HG02571 (cell line): ENCODE results near the gene PAGE2.
"Not testable (repeated sequence)": the region's sequence is repeated elsewhere in the genome, so short reads cannot be mapped to it uniquely, and the experiment has no call there.

ENCODE experiments used
- ATAC-seq: cut with Tn5 transposase; IDR thresholded peaks from one replicate; pipeline ENCODE4 v1.9.1; 2021; ENCODE audit warnings: mild to moderate bottlenecking, moderate library complexity; ENCODE audit not compliant: unreplicated experiment

The PAGE2 gene

GRCh38 chrX:55088795-55089489, at the start of gene PAGE2:
Gene PAGE2 (plus strand): TSS chrX:55089018. CDS start chrX:55090021, 1,003 bp downstream.
- ATAC-seq, result no peak

DNA sequence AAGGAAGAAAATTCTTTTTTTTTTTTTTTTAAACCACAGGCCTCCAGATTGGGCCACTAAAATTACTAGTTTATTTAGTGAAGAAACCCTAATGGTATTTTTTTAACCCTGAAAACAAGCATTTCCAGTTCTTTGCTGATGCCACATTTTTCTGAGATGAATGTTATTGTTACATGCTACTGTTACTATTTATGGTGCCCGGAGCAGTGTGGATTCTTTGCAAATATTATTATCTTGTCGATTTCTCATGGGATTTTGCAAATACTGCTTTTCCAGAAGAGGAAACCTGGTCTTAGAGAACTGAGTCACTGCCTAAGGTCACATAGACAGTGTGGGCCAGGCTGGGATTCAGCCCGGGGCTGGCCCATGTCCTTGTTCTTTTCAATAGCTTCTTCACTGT, 49.3 kb upstream of the PAGE2 start:
- ATAC-seq, result no peak

GRCh38 chrX:55041514-55041913, 47.3 kb upstream of the PAGE2 start:
- no peak for ATAC-seq

DNA sequence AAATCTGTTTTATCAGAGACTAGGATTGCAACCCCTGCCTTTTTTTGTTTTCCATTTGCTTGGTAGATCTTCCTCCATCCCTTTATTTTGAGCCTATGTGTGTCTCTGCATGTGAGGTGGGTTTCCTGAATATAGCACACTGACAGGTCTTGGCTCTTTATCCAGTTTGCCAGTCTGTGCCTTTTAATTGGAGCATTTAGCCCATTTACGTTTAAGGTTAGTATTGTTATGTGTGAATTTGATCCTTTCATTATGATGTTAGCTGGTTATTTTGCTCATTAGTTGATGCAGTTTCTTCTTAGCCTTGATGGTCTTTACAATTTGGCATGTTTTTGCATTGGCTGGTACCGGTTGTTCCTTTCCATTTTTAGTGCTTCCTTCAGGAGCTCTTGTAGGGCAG, 38.2 kb upstream of the PAGE2 start:
- ATAC-seq, result not testable (repeated sequence)

DNA sequence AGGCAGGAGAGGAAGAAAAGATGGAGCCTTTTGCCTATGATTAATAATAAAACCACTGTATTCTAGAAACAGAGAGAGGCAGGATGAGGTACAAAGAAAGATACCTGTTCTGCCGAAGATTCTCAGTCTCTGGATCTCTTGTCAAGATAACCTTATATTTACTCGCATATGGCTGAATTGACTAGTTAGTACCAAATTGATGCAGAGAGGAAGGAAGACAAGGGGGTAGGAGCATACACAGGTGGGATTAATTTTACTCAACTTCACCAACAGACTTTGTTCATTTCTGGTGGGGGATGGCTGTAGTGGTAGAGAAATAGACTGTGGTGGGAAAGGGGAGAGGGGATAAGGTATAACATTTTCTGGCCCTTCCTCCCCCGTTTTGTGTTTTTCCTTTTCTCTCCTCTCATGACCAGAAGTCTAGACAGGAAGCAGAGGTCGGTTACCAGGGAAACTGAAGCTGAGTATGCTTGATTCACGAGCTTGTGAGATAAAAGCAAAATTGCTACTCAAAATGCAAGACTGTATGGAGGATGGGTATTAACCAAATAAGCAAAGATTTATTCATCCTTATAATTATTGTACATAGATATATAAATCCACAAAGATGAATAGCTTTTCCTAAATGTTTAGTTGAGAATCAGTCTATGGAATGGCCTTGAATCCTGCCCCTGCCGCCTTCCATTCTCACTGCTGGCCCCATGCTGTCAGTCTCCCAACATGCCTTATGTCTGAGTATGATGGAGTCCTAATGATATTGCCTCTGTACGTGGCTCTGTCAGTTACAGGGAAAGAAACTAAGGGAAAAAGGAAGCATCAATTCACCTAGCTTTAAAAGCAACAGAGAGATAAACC, 31.8 kb upstream of the PAGE2 start:
- ATAC-seq, result no peak

DNA sequence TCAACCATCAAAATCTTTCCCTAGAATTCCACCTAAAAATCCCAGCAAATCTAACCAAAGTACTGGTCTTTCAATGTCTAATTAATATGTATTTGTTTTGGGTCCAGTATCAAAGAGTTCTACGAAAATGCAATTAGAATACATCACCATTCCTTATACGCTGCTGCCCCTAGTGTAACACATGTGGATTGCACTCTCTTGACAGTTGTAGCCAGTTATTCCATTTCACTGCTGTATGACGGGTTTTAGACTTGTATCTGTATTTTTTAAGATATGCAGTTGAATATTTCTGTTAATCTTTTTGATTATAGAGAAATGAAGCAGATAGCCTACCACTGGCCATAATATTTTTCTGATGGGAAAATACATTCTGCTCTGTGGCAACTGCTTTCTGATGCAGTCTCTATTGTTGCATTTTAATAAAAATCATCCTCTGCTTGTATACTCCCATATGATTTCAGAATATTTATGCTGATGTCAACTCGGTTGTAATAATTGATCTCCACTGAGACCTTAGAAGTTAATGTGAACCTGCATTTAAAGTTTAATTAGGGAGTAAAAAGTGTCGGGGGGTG, 31.1 kb upstream of the PAGE2 start:
- no peak for ATAC-seq

GRCh38 chrX:55067180-55067579, 21.6 kb upstream of the PAGE2 start:
- ATAC-seq, result not testable (repeated sequence)

DNA sequence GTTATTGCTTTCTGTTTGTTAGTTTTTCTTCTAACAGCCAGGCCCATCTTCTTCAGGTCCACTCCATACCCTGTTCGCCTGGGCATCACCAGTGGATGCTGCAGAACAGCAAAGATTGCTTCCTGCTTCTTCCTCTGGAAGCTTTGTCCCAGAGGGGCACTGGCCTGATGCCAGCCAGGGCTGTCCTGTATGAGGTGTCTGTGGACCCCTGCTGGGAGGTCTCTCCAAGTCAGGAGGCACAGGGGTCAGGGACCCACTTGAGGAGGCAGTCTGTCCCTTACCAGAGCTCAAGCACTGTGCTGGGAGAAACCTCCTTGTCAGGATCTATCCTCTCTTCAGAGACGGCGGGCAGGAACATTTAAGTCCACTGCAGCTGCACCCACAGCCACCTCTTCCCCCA, 16.5 kb upstream of the PAGE2 start:
- ATAC-seq, result no peak

DNA sequence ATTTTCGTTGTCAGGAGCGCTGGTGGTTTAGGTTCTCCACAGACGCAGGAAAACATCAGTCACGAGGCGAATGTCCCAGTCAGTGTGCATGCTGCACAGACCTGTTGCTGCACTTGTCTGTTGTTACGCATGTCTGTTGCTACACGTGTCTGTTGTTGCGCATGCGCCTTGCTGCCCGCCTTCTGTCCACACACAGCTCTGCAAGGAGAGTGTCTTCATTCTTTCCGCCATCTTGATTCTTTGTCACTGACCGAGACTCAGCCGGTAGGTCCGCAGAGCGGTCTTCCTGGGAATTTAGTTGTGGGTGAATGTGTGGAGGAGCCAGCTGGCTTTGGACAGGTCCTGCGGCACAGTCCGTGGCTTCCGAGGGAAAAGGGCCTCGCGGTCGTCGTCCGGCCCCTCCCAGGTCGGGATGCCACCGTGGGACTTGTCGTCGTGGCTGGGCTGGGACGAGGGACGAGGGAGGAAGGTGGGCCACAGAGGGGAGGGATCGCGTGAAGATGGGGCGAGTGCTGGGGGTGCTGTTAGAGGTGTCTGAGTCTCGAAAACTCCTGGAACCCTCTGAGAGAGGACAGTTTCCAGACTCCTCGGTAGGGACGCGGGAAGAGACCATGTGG, 13.9 kb upstream of the PAGE2 start, which contains the start of gene PAGE2B:
Gene PAGE2B, plus strand, starts transcription at position 180 of the 617 bp plus-strand sequence. CDS start 1,012 bp downstream, outside the sequence.
- no peak for ATAC-seq

DNA sequence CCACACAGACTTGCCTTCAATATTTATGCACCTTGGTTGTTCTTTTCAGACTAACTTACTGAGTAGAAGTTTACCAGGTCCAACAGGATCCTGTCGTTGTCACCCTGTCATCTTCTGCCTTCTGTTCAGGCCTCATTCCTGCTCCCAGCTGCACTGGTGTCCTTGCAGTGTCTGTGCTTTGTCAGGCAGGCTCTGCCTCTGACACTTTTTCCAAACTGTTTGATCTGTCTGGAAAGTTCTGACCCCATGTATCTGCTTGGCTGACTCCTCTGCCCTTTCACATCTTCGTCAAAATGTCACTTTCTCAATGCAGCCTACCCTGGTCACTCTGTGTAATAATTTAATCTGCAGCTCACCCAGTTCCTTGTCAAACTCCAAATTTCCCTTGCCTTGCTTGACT, 9.9 kb downstream of the PAGE2 start:
- no peak for ATAC-seq

DNA sequence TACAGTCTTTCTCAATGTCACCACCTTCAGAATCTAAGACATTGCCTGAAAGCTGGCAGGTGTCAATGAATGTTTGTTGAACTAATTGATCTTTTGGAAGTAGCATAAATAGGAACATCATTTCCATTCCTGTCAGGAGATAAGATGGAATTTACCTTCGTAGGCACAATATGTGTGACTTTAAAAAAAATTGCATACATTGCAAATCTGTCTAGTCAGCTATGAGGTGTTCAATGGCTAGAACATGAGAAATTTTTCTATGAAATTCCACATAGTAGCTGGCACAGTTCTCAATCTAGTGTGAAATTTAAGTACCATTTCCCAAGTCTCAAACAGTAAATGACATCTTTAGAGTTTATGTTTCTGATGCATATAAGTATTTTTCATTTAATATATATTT, 10.3 kb downstream of the PAGE2 start:
- ATAC-seq, result no peak

GRCh38 chrX:55102754-55103153, 13.9 kb downstream of the PAGE2 start:
- no peak for ATAC-seq

DNA sequence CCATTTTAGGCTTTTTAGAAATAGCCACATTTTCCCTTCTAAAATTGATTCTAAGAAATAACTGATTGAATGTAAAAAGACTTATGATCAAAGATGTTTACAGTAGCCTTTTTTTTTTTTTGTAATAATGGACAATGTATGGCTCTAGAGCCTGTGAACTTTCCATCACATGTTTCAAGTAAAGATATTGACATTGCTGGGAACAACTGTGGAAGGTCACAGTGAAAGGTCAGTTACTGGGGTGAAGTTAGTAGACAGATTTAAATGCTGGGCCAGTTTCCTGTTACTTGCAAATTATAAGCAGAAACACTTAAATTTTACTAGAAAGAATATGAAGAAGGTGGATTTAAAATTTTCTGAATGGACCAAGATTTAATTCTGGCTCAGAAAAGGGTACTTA, 18.4 kb downstream of the PAGE2 start:
- ATAC-seq, result no peak

- ATAC-seq, result no peak
Measured at GRCh38 chrX:55107911-55108310, 19.1 kb downstream of the PAGE2 start.

DNA sequence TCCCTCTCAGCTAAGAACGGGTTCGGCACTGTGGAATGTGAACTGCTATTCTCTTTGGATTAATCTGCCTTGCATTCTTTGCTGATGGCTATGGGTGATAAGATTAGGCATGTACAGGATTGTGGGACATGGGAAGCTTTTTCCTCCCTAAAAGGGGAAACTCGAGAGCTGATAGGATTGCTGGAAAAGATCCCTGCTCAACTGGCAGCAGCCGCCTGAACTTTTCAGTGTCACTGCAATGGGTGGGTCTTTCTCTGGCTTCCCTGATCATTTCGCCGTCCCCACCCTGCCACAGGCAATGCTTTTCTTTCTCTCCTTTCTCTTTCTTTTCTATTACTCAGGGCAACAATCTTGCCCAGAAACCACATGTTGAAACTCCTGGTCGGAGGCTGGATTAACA, 20.5 kb downstream of the PAGE2 start:
- ATAC-seq, result no peak

- ATAC-seq, result no peak
Measured at GRCh38 chrX:55111578-55112254, 22.9 kb downstream of the PAGE2 start.

DNA sequence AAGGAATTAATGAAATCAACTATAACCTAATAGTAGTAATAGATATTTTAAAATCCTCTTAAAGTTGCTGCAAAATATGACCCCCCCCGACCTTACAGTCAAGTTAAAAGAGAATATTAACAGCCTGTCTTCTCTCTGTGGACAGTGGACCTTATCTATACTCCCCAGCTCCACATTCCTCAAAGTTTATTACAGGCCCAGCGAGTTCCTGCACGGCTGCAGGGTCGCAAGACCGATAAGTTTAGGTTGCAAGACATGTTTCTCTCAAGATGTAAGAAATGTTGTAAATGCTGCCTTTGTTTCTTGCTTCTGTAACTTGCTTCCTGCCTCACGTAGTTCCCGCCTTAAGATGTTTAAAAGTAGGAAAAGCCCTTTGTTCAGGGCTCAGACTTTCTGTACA, 27.8 kb downstream of the PAGE2 start:
- ATAC-seq, result not testable (repeated sequence)

DNA sequence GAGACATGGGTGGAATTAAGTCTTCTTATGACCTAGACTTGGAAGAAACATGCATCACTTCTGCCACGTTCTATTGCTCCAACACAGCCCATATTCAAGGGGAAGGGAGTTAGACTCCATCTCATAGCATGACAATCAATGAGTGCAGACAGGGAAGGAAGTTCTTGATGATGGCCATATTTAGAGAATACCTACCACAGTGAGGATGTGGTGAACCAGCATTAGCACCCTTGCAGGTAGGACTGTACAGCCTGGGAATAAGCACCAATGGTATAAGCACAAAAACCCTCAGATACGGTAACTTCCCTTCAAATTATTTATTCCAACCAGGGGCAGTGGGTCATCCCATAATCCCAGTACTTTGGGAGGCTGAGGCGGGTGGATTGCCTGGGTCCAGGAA, 29.8 kb downstream of the PAGE2 start:
- no peak for ATAC-seq

- no peak for ATAC-seq
Measured at GRCh38 chrX:55119271-55119670, 30.5 kb downstream of the PAGE2 start.

GRCh38 chrX:55119712-55120111, 30.9 kb downstream of the PAGE2 start:
- no peak for ATAC-seq
